Erythroblast (primary cell): ENCODE data around the gene LONP2.

Experiments used
- GATA1 ChIP-seq: IDR thresholded peaks from 2 replicates; pipeline ENCODE4 v1.6.1; 2011; ENCODE audit warnings: low read depth, mild to moderate bottlenecking, control low read depth, low read length, moderate library complexity
- POLR2A ChIP-seq: IDR thresholded peaks from 2 replicates; pipeline ENCODE4 v1.6.1; 2011; ENCODE audit warnings: mild to moderate bottlenecking, low read length

DNA sequence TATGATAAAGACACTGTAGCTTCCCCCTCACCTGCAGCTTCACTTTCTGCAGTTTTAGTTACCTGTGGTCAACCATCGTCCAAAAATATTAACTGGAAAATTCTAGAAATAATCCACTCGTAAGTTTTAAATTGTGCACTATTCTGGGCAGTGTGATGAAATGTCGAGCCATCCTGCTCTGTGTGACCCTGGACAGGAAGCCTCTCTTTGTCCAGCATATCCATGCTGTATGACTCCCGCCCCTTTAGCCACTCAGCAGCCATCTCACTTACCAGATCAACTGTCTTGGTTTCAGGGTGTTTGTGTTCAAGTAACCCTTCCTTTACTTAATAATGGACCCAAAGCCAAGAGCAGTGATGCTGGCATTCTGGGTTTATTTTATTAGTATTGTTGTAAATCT, 85.0 kb downstream of the LONP2 start:
- no peak for TF ChIP-seq POLR2A
- no peak for TF ChIP-seq GATA1
